ENCODE measurements around the gene NEDD4. TPM values are rescaled to one million over a fixed set of nuclear protein-coding genes. Genes with fewer than 3 reads are reported as not detected.
"Not testable (repeated sequence)": the region's sequence is repeated elsewhere in the genome, so short reads cannot be mapped to it uniquely, and the experiment has no call there.

NEDD4 gene
- total and polyA plus RNA-seq, 9 donors: 8.3 to 19.0 (median 10.5) TPM

DNA sequence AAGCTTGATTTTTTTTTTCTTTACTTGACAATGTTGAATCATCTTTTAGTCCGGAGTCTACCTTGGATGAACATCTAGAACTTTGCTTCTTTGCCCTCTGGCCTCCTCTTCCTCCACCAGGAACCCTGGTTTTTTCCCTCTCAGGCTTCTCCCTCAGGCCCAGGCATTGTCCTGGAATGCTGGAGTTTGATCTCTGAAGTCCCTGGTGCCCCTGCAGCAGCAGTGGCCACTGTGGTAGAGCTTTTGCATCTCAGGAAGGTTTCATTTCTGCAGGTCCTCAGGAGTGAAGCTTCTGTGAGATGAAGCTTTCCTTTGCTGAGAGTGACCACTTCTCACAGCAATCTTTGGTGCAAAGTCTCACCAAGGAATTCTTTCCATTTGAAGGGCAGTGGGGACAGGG is 39.0 kb upstream of the NEDD4 start:
- Histone ChIP-seq H3K27me3 (ENCODE audit: control insufficient read depth, insufficient read depth, low read length) (no peaks in the 10 kb centered on the region), H3K4me3 (ENCODE audit: low read length) (no peak overlapping the region), H3K9me3 (replicated peaks; ENCODE audit: control insufficient read depth, low read depth, low read length) (no peaks in the 10 kb centered on the region), H3K4me1 (ENCODE audit: control insufficient read depth, insufficient read depth, low read length) (no peaks in the 10 kb centered on the region), H3K27ac (ENCODE audit: low read length) (no peak overlapping the region), H3K36me3 (ENCODE audit: control insufficient read depth, insufficient read depth, low read length) (no peaks in the 10 kb centered on the region)
- WGBS (ENCODE audit: insufficient coverage): 91% methylated on average over 1 of the region's 1 CpG
- no peak for DNase-seq

DNA sequence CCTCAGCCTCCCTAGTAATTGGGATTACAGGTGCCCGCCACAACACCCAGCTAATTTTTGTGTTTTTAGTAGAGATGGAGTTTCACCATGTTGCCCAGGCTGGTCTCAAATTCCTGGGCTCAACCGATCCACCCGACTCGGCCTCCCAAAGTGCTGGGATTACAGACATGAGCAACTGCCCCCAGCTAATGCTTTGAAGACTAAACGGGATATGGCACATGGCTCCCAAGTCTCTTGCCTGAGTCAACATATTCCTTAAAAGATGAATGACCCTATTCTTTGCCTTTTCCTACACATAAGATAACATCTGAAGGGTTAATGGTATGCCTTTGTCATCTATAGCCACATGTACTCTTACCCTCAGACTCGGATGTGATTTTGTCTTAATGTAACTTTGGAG is 38.4 kb upstream of the NEDD4 start:
- DNase-seq: no peak
- Histone ChIP-seq H3K27me3 (ENCODE audit: control insufficient read depth, insufficient read depth, low read length) (no peaks in the 10 kb centered on the region), H3K4me1 (ENCODE audit: control insufficient read depth, insufficient read depth, low read length) (no peaks in the 10 kb centered on the region), H3K27ac (ENCODE audit: low read length) (no peak overlapping the region), H3K36me3 (ENCODE audit: control insufficient read depth, insufficient read depth, low read length) (no peaks in the 10 kb centered on the region), H3K4me3 (ENCODE audit: low read length) (no peak overlapping the region), H3K9me3 (replicated peaks; ENCODE audit: control insufficient read depth, low read depth, low read length) (no peaks in the 10 kb centered on the region)
- WGBS (ENCODE audit: insufficient coverage): 79% methylated on average over 4 of the region's 6 CpGs

DNA sequence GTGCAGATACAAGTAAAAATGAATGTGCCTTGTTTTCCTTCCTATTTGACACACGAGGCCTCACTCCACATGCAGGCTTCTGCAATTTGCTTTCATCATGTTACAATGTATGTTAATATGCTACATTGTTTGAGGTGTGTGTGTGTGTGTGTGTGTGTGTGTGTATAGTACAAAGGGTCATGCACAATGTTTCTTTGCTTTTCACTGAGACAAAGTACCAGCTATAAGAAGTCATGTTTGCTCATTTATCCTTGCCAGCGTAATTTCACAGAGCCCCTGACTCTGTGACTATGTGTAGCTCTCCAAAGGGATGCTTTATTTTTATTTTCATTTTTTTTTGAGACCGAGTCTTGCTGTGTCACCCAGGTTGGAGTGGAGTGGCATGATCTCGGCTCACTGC is 38.0 kb upstream of the NEDD4 start:
- 100% methylated on average over 1 of the region's 4 CpGs for WGBS (ENCODE audit: insufficient coverage)
- no peak for DNase-seq

DNA sequence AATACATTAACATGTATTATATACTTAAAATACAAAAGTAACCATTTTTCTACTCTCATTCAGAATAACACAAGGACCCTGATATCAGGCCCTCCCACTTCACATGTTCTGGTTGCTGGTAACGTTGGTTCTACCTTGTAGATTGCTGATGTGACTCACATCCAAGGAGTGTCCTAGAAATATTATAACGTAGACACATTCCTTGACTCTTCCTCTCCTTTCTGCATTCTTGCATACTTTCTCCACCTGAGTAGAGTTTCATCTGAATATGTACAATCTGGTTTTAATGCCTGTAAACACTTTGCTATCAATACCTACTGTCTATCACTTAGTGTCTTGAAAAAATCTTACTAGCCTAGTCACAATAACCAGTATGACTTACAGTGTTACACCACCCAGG is 35.0 kb upstream of the NEDD4 start:
- H3K4me3 ChIP-seq (ENCODE audit: low read length): no peak overlapping the region
- no peaks in the 10 kb centered on the region for H3K36me3 ChIP-seq (ENCODE audit: control insufficient read depth, insufficient read depth, low read length)
- H3K9me3 ChIP-seq (replicated peaks; ENCODE audit: control insufficient read depth, low read depth, low read length): no peaks in the 10 kb centered on the region
- no peaks in the 10 kb centered on the region for H3K4me1 ChIP-seq (ENCODE audit: control insufficient read depth, insufficient read depth, low read length)
- 83% methylated on average over 1 of the region's 2 CpGs for WGBS (ENCODE audit: insufficient coverage)
- H3K27me3 ChIP-seq (ENCODE audit: control insufficient read depth, insufficient read depth, low read length): no peaks in the 10 kb centered on the region
- H3K27ac ChIP-seq (ENCODE audit: low read length): no peak overlapping the region
- DNase-seq: no peak

More for the DNA sequence above, 38.0 kb upstream of the NEDD4 start:
- no peaks in the 10 kb centered on the region for H3K9me3 ChIP-seq (replicated peaks; ENCODE audit: control insufficient read depth, low read depth, low read length)
- no peaks in the 10 kb centered on the region for H3K4me1 ChIP-seq (ENCODE audit: control insufficient read depth, insufficient read depth, low read length)
- H3K4me3 ChIP-seq (ENCODE audit: low read length): no peak overlapping the region
- H3K27me3 ChIP-seq (ENCODE audit: control insufficient read depth, insufficient read depth, low read length): no peaks in the 10 kb centered on the region
- H3K36me3 ChIP-seq (ENCODE audit: control insufficient read depth, insufficient read depth, low read length): no peaks in the 10 kb centered on the region
- no peak overlapping the region for H3K27ac ChIP-seq (ENCODE audit: low read length)

DNA sequence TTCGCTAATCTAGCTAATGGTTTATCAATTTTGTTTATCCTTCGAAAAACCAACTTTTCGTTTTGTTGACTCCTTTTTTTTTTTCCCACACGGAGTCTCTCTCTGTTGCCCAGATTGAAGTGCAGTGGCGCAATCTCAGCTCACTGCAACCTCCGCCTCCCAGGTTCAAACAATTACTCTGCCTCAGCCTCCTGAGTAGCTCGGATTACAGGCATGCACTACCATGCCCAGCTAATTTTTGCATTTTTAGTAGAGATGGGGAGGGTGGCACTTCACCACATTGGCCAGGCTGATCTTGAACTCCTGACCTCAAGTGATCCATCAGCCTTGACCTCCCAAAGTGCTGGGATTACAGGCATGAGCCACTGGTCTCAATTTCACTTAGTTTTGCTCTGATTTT is 29.7 kb upstream of the NEDD4 start:
- 86% methylated on average over 4 of the region's 7 CpGs for WGBS (ENCODE audit: insufficient coverage)
- H3K4me1 ChIP-seq (ENCODE audit: control insufficient read depth, insufficient read depth, low read length): not testable (repeated sequence)

DNA sequence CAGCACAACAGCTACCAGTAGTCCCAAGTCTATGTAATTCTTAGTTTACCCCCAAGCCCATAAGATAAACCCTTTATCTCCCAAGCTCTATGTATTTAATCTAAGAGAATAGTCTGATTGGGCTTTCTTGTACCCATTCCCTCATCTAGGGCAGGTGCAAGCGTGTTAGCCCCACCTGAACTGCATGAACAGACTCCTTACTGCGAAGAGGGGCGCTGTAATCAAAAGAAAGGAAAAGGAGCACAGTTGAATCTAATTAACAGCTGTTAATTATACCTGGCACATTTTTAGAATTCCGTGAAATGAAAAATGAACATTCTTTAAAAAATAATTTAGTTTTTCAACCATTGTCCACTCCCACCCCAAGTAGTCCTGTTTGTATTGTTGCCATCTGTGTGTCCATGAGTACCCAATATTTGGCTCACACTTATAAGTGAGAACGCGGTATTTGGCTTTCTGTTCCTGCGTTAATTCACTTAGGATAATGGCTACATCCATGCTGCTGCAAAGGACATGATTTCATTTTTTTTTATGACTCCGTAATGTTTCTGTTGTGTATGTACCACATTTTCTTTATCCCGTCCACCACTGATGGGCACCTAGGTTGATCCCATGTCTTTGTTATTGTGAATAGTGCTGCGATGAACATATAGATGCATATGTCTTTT is 26.5 kb upstream of the NEDD4 start:
- Histone ChIP-seq H3K27ac (ENCODE audit: low read length) (no peak overlapping the region), H3K4me3 (ENCODE audit: low read length) (no peak overlapping the region), H3K36me3 (ENCODE audit: control insufficient read depth, insufficient read depth, low read length) (no peaks in the 10 kb centered on the region), H3K9me3 (replicated peaks; ENCODE audit: control insufficient read depth, low read depth, low read length) (no peaks in the 10 kb centered on the region), H3K4me1 (ENCODE audit: control insufficient read depth, insufficient read depth, low read length) (no peaks in the 10 kb centered on the region), H3K27me3 (ENCODE audit: control insufficient read depth, insufficient read depth, low read length) (no peaks in the 10 kb centered on the region)
- WGBS (ENCODE audit: insufficient coverage): no CpG with 5 or more reads among the region's 10 CpGs
- DNase-seq: no peak

More for the DNA sequence above, 29.7 kb upstream of the NEDD4 start:
- H3K27ac ChIP-seq (ENCODE audit: low read length); DNase-seq; H3K9me3 ChIP-seq (replicated peaks; ENCODE audit: control insufficient read depth, low read depth, low read length); H3K36me3 ChIP-seq (ENCODE audit: control insufficient read depth, insufficient read depth, low read length); H3K27me3 ChIP-seq (ENCODE audit: control insufficient read depth, insufficient read depth, low read length); H3K4me3 ChIP-seq (ENCODE audit: low read length): not testable (repeated sequence)

DNA sequence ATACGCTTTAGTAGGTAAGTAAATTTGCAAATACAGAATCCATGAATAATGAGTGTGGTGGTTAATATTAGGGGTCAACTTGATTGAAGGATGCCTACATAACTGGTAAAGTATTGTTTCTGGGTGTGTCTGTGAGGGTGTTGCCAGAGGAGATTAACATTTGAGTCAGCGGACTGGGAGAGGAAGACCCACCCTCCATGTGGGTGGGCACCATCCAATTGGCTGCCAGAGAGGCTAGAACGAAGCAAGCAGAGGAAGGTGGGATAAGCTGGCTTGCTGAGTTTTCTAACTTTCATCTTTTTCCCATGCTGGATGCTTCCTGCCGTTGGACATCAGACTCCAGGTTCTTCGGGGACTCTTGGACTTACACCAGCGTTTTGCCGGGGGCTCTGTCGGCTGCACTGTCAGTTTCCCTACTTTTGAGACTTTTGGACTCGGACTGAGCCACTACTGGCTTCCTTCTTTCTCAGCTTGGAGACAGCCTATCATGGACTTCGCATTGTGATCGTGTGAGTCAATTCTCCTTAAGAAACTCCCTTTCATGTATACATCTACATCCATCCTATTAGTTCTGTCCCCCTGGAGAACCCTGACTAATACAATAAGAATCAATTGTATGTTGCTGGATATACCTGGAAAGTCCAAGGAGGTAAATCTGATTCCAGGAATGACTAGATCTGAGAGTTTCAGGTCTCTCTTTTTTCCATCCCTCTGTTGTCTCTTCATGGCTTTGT is 25.8 kb upstream of the NEDD4 start:
- Histone ChIP-seq H3K4me1 (ENCODE audit: control insufficient read depth, insufficient read depth, low read length) (no peaks in the 10 kb centered on the region), H3K4me3 (ENCODE audit: low read length) (no peak overlapping the region), H3K9me3 (replicated peaks; ENCODE audit: control insufficient read depth, low read depth, low read length) (peaks cover 4% of the 10 kb centered on the region), H3K36me3 (ENCODE audit: control insufficient read depth, insufficient read depth, low read length) (no peaks in the 10 kb centered on the region), H3K27me3 (ENCODE audit: control insufficient read depth, insufficient read depth, low read length) (no peaks in the 10 kb centered on the region), H3K27ac (ENCODE audit: low read length) (no peak overlapping the region)
- 84% methylated on average over 7 of the region's 11 CpGs for WGBS (ENCODE audit: insufficient coverage)
- no peak for DNase-seq

DNA sequence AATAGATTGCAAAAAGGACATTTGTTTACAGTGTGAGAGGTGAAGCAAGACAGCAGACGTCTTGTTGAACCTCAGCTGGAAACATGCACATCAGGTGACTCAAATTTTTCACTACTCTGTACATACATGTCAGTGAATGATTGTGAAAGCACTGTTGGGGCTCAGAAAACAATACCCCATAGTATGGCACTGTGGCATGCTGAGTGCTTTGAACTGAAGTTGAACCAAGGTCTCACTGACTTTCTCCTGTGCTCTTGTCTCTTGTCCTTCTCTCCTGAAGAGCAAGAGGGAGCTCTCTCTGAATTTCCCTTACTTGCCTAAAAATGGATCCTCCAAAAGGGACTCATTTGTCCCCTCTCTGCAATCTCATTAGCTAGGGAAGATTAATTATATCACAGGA is 24.5 kb upstream of the NEDD4 start:
- Histone ChIP-seq H3K4me1 (ENCODE audit: control insufficient read depth, insufficient read depth, low read length) (no peaks in the 10 kb centered on the region), H3K27me3 (ENCODE audit: control insufficient read depth, insufficient read depth, low read length) (no peaks in the 10 kb centered on the region), H3K9me3 (replicated peaks; ENCODE audit: control insufficient read depth, low read depth, low read length) (peaks cover 4% of the 10 kb centered on the region), H3K4me3 (ENCODE audit: low read length) (no peak overlapping the region), H3K27ac (ENCODE audit: low read length) (no peak overlapping the region), H3K36me3 (ENCODE audit: control insufficient read depth, insufficient read depth, low read length) (no peaks in the 10 kb centered on the region)
- no peak for DNase-seq
- no CpG with 5 or more reads among the region's 1 CpG for WGBS (ENCODE audit: insufficient coverage)

DNA sequence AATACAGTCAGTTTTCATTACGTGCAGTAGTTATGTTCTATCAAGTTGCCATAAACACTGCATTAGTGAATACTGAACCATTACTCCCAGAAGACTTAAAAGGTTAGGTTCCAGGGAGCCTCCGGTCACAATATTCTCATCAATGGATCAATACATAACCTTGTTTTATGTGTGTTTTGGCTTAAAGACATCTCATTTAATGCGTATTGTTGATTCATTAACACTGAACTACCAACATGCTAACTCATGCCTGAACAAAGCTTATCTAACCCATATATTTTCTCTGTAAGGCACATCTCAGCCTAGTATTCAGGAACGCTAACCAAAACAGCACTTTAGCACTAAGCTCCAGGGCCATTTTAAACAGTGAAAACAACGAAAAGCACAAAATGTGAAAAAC is 24.1 kb upstream of the NEDD4 start:
- Histone ChIP-seq H3K27me3 (ENCODE audit: control insufficient read depth, insufficient read depth, low read length) (no peaks in the 10 kb centered on the region), H3K27ac (ENCODE audit: low read length) (no peak overlapping the region), H3K4me3 (ENCODE audit: low read length) (no peak overlapping the region), H3K36me3 (ENCODE audit: control insufficient read depth, insufficient read depth, low read length) (no peaks in the 10 kb centered on the region), H3K9me3 (replicated peaks; ENCODE audit: control insufficient read depth, low read depth, low read length) (peaks cover 4% of the 10 kb centered on the region), H3K4me1 (ENCODE audit: control insufficient read depth, insufficient read depth, low read length) (no peaks in the 10 kb centered on the region)
- 83% methylated on average over 1 of the region's 5 CpGs for WGBS (ENCODE audit: insufficient coverage)
- DNase-seq: no peak

DNA sequence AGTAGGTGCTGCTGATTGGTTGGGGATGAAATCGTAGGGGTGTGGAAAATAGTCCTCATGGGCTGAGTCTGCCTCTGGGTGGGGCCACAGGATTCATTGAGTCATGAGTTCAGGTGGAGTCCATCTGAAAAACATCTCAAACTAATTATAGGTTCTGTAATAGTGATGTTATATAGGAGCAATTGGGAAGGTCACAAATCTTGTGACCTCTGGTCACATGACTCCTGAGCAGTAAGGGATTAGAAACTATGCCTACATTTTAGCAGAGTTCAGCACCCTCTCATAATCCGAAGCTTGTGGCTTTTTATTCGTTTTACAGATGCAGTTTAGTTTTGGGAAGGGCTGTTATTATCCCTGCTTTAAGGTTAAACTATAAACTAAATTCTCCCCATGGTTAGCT is 22.9 kb upstream of the NEDD4 start:
- no peak for DNase-seq
- H3K4me3 ChIP-seq (ENCODE audit: low read length): no peak overlapping the region
- H3K36me3 ChIP-seq (ENCODE audit: control insufficient read depth, insufficient read depth, low read length): no peaks in the 10 kb centered on the region
- H3K27ac ChIP-seq (ENCODE audit: low read length): no peak overlapping the region
- WGBS (ENCODE audit: insufficient coverage): 89% methylated on average over 1 of the region's 3 CpGs
- H3K27me3 ChIP-seq (ENCODE audit: control insufficient read depth, insufficient read depth, low read length): no peaks in the 10 kb centered on the region
- H3K4me1 ChIP-seq (ENCODE audit: control insufficient read depth, insufficient read depth, low read length): no peaks in the 10 kb centered on the region
- H3K9me3 ChIP-seq (replicated peaks; ENCODE audit: control insufficient read depth, low read depth, low read length): peaks cover 4% of the 10 kb centered on the region

All from muscle of leg (tissue), 11 donors.